DMS53 (cell line): ENCODE measurements around the gene LARGE1.

ENCODE experiments used
- DNase-seq: peaks from one replicate; lab custom pipeline; 2025; lab: John Stamatoyannopoulos, UW

LARGE1 gene

DNA sequence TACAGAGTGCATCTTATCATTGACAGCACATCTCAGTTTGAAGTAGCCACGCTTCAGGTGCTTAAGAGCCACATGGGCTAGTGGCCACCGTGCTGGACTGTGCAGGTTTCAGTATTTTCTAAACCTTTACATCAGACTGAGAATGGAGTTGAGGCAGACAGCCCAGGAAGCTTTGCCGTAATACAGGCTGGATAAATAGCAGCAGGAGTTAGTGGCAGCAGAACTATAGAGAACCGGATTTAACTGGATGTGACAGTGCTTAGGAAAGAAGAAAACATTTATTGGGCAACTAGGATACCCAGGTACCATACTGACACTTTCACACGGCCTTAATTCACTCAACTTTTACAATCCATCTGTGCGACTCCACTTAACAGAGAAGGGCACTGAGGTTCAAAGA lies 145.5 kb downstream of the LARGE1 start:
- DNase-seq = no peak

DNA sequence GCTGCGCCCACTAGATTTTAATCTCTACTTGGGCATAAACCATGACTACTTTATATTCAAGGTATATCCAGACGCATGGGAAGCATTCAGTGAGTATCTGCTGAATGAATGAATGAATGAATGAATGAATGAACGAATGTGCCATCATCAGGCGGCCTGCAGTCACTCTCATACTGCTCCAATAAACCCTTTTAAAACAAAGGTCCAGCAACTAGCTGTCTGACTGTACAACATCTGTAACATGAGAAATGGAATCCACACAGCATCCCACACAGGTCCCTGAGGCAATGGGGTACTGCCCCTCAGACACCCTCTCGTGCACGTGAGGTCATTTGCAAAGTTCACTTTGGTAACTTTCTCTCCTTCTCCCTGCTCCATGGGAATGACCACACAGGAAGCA lies 147.5 kb downstream of the LARGE1 start:
- DNase-seq = no peak

DNA sequence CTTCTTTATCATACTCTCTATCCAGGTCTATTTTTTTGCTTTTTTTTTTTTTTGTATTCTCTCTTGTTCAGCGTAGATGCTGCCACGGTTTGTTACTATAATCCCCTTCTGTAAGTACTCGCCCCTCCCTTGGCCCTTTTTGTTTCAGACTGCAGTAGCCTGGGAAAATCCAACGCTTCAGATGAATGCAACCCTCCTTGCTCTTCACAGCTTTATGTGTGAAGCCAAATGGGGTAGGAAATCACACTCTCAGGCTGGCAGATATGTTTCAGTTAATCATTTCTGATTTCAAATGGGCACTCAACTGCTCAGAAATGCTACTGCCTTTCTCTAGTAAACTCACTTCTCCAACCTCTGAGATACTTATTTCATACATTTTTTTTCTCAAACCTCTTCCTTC lies 149.1 kb downstream of the LARGE1 start:
- no peak for DNase-seq

DNA sequence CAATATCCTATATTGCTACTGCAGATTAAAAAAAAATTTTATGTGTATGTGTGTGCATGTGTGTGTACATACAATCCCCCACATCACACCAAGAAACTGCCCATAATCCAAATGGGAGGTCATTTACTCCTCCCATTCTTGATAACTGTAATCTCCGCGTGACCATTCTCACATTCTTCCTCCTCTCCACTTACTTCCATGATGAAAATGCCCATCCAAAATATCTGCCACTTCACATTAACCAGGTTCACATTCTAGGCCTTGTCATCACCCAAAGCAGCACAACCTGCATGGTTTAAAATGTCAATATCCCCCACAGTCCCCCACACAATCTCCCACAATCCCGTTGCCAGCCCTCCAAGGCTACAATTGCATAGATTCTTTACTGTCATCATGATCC lies 149.6 kb downstream of the LARGE1 start:
- no peak for DNase-seq

DNA sequence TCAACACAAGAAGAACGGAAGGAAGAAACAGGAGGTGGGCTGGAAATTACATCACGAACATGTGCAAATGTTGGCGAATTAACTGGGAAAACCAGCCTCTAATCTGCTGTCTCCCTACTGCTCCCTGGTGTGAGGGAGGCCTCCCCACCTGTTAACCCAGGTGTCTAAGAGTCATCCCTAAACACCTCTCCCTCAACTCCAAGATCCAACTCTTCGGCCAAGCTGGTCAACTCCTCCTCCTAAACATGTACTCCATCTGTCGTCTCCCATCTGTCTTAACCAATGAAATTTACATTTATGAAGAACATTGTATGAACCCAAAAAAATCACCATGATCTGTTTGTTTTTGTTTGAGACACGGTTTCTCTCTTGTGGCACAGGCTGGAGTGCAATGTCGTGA lies 154.2 kb downstream of the LARGE1 start:
- no peak for DNase-seq

DNA sequence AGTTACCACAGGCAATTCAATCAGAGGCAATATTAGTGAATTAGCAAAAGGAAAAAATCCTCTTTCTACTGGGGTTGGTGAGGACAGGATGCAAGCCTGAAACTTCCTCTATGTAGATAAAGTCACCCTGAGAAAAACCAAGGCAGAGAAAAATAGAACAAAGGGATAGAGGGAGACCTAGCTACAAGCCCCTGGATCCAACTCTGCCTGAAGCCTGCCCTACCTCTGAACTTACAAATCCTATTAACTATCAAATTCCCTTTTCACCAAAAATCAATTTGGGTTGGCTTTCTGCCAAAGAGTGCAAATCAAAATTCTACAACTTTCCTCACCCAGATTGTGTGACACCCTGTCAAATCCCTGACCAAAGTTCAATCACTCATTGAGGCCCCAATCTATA lies 161.3 kb downstream of the LARGE1 start:
- no peak for DNase-seq

DNA sequence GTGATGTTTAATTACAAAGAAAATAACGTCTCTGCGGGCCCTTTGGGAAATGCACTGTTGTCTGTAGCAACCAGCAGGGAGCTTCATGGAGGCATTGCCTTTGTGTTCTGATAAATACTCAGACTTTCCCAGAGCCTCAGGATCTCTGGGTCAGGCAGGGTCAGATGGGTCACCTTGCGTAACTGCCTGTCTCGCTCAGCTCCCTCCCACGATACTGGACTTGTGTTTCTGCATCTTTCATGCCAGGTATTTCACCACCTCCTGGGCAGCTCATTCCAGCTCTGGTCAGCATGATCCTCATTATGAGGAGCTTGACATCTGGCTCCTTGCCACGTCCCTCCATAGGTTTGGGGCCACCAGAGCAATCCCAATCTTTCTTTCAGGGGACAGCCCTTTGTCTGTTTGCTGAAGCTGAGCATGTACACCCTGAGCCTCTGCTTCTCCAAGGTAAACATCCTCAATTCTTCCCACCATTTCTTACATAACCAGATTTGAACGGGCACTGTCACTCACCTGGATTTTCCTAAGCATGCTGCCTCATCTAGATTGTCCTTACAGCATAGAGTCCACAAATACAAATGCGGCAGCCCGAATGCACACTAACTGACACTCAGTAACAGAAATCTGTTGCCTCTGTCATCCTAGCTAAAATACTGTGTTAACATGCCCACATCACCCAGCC lies 162.3 kb downstream of the LARGE1 start:
- DNase-seq = no peak

DNA sequence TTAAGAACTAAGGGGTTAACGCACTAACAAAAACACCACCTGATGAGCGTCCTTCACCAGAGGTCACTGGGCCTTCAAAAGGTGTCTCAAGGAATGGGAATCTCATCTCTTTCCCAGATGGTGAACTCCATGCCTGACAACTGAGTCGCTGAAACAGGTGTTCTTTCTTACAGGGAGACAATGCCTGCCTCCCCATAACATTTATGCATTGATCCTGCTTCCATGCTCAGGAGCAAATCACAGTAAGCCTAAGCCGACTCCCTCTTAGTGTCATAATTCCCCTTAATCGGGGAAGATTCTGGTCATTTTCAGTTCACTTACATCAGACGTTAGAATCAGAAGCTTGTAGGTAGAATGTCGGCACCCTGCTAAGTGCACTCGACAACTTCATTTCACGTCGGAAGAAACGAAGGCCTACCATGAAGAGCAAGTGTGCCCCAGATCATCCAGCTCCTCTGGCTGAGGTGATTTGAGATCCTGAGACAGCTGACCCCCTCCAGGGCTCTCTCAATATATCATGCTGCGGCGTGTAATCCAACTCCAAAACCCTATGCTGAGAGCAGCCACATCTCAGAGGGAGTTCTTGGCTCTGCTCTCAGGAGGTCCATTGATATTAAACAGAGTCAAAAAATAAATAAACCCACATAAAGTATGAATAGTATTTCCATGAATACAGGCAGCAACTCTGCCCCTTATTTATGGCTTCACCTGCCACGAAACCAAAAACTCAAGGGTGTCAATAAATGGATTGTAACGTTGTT lies 163.1 kb downstream of the LARGE1 start:
- DNase-seq = no peak

DNA sequence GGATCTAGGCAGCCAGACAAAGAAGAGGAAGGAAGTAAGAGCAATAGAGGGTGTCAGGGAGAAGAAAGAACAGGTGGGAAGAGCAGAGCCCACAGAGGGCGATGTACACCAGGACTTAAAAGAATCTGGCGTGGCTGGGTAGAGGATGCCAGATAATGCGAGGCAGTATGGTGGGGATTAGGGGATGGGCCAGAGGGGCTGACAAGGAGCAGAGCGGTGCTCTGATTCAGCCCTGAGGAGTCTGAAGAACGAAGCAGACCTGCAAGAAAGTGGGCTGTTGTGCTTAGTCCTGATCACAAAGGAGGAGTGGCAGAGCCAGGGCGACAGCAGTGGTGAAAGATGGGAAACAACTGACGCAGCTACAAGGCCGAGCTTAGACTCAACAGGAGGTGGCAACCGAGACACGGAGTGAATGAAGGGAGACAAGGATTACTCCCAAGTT lies 163.7 kb downstream of the LARGE1 start:
- no peak for DNase-seq

DNA sequence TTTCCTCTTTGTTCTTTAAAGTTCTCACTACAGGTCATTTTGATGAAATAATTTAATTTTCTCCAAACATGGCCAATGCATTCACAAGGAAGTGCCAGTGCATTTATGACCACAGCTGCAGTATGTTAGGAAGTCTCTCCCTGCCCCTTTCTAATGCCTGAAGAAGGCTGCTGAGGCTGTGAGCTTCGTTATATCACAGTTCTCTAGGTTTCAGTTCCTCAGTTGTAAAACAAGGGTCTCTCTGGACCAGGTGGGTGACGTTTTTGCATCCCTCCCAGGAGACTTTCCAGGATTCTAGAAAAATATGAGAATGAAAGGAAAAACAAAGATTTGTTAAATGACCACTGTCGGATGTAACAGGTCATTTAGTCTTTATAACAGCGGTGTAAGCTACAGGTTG lies 171.6 kb downstream of the LARGE1 start:
- no peak for DNase-seq

DNA sequence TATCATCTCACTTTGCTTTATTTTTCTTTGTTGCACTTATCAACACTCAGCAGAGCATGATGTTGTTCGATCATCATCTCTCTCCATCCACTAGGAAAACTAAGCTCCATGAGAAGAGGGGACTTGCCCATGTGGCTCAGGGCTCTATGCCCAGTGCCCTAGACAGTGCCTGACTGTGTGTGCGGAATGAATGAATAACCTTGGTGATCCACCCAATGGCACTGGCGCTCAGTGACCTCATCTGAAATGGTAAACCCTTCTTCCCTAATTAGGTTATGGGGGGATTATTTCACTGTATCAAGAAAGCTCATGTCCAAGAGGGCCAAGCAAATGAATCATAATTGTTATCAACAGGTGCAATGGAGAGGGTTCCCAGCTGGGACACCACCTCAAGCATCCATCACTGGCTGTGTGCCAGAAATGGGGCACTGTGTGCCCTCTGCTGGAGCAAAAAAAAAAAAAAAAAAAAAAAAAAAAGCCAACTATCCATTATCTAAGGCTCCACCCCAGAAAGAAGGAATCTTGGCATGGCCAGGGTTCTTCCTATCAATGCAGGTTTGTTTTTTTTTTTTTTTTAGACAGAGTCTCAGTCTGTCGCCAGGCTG lies 172.6 kb downstream of the LARGE1 start:
- DNase-seq = peak; percentile 77

DNA sequence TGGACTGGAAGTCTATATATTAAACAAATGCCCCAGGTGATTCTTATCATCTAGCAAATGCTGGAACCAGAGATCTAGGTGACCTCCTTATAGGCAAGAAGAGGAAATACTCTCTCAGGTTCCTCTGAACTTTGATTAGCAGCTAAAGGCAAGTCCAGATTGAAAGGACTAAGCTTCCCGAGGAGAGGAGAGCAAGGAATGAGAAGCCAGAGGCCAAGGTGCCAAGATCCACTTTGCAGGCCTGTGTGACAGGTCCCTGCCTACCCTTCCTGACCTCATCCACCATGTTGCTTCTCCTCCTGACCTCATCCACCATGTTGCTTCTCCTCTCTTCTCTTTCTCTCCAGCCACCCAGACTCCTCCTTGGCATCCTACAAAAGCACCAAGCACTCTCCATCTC lies 173.2 kb downstream of the LARGE1 start:
- DNase-seq = peak; percentile 43

DNA sequence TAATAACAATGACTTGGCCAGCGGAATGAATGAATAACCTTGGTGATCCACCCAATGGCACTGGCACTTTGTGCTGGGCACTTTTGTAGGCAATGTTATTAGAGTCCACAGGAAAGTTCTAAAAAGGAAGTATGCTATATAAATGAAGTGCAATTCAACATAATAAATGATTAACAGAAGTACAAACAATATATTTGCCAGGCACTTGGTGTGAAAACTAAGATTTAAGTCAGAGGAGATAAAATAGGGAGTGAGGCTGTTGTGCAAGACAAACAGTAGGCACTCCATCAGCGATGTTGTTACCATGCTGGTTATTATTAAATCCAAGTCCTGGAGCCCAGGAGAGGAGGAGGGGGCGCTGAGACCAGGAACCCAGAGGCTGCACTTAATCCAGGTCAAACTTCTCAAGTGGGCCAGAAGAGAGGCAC lies 173.8 kb downstream of the LARGE1 start:
- peak; percentile 57 for DNase-seq

DNA sequence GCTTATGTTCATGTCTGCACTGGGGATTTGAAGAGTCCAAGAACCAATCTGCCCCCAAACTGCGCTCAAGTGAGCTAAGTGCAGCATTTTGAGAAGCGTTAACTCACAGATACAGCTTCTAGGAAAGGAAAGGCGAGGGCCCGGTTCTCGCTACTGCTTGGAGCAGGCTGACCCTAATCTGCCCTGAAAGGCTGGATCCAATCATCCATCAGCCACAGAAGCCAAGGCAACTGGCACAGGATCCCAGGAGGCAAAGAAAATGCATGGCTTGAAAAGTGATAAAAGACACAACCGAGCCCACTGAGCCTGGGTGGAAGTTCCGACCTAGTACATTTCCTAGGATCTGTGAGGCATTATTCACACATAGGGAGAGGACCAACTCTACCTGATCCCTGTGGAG lies 174.8 kb downstream of the LARGE1 start:
- DNase-seq = no peak

DNA sequence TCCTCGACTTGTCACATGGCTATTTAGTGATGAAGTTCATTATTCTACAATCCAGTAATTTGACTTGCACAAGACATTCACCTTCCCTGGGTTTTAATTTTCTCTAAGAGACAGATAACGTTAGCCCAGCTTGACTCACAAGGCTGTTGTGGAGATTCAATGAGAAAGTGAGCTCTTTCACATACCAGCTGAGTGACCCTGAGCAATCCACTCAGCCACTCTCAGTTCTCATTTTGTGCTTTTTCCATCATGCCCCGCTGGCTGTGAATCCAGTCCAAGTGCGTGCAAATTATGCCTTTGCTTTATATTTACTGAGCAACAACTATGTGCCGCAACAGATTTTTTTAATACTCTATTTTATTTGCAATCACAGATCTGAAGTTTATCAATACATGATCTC lies 176.5 kb downstream of the LARGE1 start:
- no peak for DNase-seq

DNA sequence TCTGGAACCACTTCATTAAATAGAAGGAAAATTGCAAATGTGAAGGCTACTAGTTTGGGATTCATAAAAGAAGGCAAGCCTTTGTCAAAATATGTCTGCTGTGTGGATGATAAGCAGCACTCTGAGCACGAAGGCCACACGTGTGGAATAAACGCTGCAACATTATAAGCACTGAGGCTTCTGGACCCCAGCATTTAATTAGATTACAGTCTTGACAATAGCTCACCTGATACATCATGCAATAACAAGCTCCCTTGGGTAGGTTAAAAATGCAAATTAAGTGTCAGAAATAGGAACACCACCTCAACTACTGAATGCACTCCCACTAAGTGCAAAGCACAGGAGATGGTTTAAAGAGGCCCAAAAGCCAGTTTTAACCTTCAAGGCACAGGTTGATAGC lies 179.3 kb downstream of the LARGE1 start:
- DNase-seq = no peak

DNA sequence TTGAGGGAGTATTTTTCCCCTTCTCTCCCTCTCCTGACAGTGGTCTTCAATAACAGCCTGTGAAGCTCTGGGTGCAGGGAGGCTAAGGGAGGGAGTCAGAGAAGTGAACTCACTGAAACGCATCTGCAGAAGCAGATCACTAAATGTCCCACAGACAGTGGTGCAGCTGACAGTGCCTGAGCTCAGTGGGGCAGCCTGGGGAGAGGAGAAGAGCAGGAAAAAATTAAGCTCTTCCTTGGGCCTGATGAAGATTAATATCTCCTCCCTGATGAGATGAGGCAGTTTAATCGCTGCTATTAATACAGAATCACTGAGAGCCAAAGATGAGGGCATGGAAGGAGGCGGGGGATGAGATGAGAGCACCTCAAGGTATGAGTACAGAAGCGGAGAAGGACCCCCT lies 180.8 kb downstream of the LARGE1 start:
- DNase-seq = no peak

DNA sequence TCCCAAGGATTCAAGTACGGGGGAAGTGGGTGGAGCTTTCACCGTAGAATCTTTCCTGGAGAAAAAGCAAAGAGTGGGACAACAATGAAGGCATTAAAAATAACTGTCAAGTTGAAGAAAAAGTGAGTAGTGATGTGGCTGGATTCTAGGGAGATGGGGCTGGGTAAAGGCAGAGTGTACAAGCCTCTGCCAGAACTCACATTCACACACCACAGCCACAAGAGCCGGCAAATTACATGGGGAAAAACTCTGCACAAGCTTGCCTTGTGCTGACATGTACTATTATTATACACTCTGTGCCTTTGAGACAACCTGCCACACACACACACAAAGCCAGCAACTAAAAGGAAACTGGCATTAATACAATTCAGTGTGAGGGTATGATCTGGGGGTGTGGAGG lies 182.6 kb downstream of the LARGE1 start:
- DNase-seq = no peak

DNA sequence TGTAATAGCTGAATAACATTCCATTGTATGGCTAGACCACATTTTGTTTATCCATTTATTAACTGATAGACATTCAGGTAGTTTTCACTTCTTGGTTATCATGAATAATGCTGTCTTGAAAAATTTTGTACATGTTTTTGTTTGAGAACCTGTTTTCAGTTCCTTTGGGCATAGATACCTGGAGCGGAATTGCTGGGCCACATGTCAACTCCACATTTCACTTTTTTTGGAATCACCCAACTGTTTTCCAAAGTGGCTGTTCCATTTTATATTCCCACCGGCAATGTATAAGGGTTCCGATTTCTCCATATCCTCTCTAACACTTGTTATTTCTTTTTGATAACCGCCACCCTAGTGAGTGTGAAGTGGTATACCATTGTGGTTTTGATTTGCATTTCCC lies 184.3 kb downstream of the LARGE1 start:
- DNase-seq = no peak

DNA sequence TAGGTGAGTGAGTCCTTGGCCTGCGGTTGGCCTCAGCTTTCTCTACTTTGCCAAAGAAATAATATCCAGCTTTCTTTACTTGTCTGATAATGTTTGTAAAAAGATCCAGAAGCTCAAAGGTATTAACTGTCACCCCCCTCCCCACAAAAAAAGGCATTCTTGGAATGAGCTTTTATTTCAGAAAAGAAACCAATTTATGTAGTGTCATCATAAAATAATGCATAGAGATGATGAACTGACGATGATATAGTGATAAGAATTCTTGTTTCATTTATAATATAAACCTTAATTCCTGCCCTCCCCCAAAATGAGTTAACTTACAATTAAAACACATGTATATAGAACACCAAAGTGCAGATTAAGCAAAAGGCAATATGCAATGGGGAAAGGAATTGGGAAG lies 191.4 kb downstream of the LARGE1 start:
- no peak for DNase-seq

DNA sequence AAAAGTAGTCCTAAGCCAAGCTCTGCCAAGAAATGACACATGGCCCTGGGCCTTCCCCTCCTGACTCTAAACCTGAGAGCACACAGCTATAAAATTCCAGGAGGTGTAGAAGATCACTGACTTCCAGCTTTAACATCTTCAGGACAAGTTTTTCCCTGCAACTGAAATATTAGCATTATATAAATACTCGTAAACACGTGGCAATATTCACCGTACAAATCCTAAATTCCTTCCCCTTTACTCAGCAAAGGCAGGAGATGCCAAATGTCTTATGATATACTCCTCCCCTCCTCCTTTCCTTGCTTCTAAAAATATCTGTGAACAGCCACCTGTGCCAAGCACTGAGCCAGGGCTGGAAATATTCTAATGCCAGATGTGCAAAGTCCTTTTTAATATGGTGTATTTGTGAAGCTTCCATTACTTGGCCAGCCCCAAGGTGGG lies 194.0 kb downstream of the LARGE1 start:
- no peak for DNase-seq

DNA sequence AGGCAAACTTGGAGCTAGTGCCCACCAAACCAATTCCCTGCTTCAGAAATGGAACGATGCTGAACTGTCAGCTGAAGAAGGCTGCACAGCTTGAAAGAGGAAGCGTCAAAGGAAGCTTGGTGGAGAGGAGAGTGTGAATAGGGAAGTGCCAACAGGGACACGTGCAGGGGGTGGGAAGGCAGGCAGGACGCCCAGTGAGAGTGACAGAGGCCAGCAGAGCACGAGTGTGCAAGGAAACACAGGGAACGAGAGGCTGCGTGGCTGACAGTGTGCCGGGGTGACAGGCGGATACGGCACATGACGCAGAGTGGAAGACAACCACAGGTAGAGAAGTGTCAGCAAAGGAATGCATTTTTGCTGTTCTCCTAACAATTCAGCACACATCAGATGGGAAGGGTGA lies 196.4 kb downstream of the LARGE1 start:
- no peak for DNase-seq

DNA sequence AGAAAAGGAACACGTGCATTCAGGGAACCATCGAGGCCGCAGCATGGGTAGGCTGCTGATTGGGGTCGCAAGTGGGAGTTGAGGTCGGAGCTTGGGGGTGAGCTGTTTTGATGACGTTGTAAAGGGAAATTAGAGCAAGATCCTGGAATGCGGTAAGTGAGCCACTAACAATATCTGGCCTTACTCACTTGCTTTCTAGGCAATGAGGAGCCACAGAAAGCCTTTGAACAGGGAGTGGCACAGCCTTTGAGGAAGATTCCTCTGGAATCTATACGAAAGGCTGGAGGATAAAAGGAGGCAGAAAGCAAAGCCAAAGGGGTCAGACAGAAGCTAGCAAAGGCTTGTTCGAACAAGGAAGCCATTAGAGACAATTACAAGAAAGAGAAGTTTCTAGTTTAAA lies 197.5 kb downstream of the LARGE1 start:
- DNase-seq = no peak
